ENCODE data around the gene DESI2.

GRCh38 chr1:244640917-244641316 lies 12.0 kb upstream of the DESI2 start:
- TF ChIP-seq CTCF (IDR thresholded peaks at IDR 0.05 in 4 of 5, conservative IDR thresholded peaks at IDR 0.05 in 1 of 5) (no peak), POLR2A (IDR thresholded peaks at IDR 0.05) (no peak)
